Panc1 (cell line): Measurements from ENCODE around the gene ZBTB20.

Experiments used
- CTCF ChIP-seq: fragments of 450-650 bp; IDR thresholded peaks from 2 replicates; pipeline ENCODE4 v1.5.1; 2017; ENCODE audit warnings: mild to moderate bottlenecking
- POLR2AphosphoS5 ChIP-seq: IDR thresholded peaks from 2 replicates; pipeline ENCODE4 v1.6.1; 2012; ENCODE audit warnings: mild to moderate bottlenecking, low read depth, low read length, moderate library complexity
- REST ChIP-seq, 2 experiments: IDR thresholded peaks; 2 replicates each; pipeline ENCODE4 v1.6.1; 2011 to 2012; ENCODE audit warnings: low read depth in 2 of 2, control low read depth in 1 of 2, low read length in 1 of 2, mild to moderate bottlenecking in 1 of 2, moderate library complexity in 1 of 2; ENCODE audit not compliant: insufficient read depth in 1 of 2
- SIN3A ChIP-seq: IDR thresholded peaks from 2 replicates; pipeline ENCODE4 v1.6.1; 2012; ENCODE audit warnings: low read depth, mild to moderate bottlenecking, low read length, moderate library complexity, borderline replicate concordance; ENCODE audit not compliant: insufficient read depth
- TCF7L2 ChIP-seq: IDR thresholded peaks from 2 replicates; pipeline ENCODE4 v1.6.1; 2011; ENCODE audit warnings: mild to moderate bottlenecking, low read depth, low read length, inconsistent platforms

GRCh38 chr3:114642951-114643741, 503.9 kb downstream of the ZBTB20 start:
- no peak for TF ChIP-seq CTCF
- no peak for TF ChIP-seq POLR2AphosphoS5
- TF ChIP-seq SIN3A: no peak
- no peak for TF ChIP-seq REST (IDR thresholded peaks at IDR 0.05; ENCODE audit: insufficient read depth in 1 of 2, low read depth in 2 of 2, low read length in 1 of 2)
- TF ChIP-seq TCF7L2: no peak
